ENCODE data around the gene CCNC. TPM values are rescaled to one million over a fixed set of nuclear protein-coding genes. Genes with fewer than 3 reads are reported as not detected.

CCNC gene
- total RNA-seq, 3 donors from 2014 or later: 32.7 to 52.2 (median 34.2) TPM

- Histone ChIP-seq H3K36me3 (ENCODE audit: low read depth) (no peaks in the 10 kb centered on the region), H3K4me1 (ENCODE audit: low read depth) (no peaks in the 10 kb centered on the region), H3K4me3 (no peak overlapping the region), H3K9me3 (no peaks in the 10 kb centered on the region)
- ATAC-seq (no peak), DNase-seq (no peak)
- no peak for TF ChIP-seq CTCF (IDR thresholded peaks at IDR 0.05)
- intact Hi-C loops (cut with DNase I, micrococcal nuclease): no loop called here
Observed at GRCh38 chr6:99547526-99547925, 20.9 kb downstream of the CCNC start.

- intact Hi-C loops (cut with DNase I, micrococcal nuclease): no loop called here
- TF ChIP-seq CTCF (IDR thresholded peaks at IDR 0.05): no peak
- Histone ChIP-seq H3K9me3 (no peaks in the 10 kb centered on the region), H3K4me1 (ENCODE audit: low read depth) (no peaks in the 10 kb centered on the region), H3K36me3 (ENCODE audit: low read depth) (no peaks in the 10 kb centered on the region), H3K4me3 (no peak overlapping the region)
- ATAC-seq (no peak), DNase-seq (no peak)
Observed at GRCh38 chr6:99545442-99545841, 23.0 kb downstream of the CCNC start.

- ATAC-seq (no peak), DNase-seq (no peak)
- no peaks in the 10 kb centered on the region for H3K9me3 ChIP-seq
- no peaks in the 10 kb centered on the region for H3K4me1 ChIP-seq (ENCODE audit: low read depth)
- intact Hi-C loops (cut with DNase I, micrococcal nuclease): no loop called here
- no peak for TF ChIP-seq CTCF (IDR thresholded peaks at IDR 0.05)
- no peak overlapping the region for H3K4me3 ChIP-seq
- no peaks in the 10 kb centered on the region for H3K36me3 ChIP-seq (ENCODE audit: low read depth)
Observed at GRCh38 chr6:99543968-99544367, 24.5 kb downstream of the CCNC start.

- Histone ChIP-seq H3K4me3 (no peak overlapping the region), H3K4me1 (ENCODE audit: low read depth) (no peaks in the 10 kb centered on the region), H3K9me3 (no peaks in the 10 kb centered on the region), H3K36me3 (ENCODE audit: low read depth) (peaks cover 6% of the 10 kb centered on the region)
- intact Hi-C loops (cut with DNase I, micrococcal nuclease): no loop called here
- TF ChIP-seq CTCF (IDR thresholded peaks at IDR 0.05): no peak
- DNase-seq: no peak
- no peak for ATAC-seq
Observed at GRCh38 chr6:99530627-99531026, 37.8 kb downstream of the CCNC start.

- no peak for TF ChIP-seq CTCF (IDR thresholded peaks at IDR 0.05)
- intact Hi-C loops (cut with DNase I, micrococcal nuclease): no loop called here
- Histone ChIP-seq H3K4me1 (ENCODE audit: low read depth) (no peaks in the 10 kb centered on the region), H3K36me3 (ENCODE audit: low read depth) (no peaks in the 10 kb centered on the region), H3K4me3 (no peak overlapping the region), H3K9me3 (no peaks in the 10 kb centered on the region)
- no peak for DNase-seq
- ATAC-seq: no peak
Observed at GRCh38 chr6:99522531-99522930, 45.9 kb downstream of the CCNC start.

- peak overlapping the region; percentile 33 for H3K4me3 ChIP-seq
- intact Hi-C loops (cut with DNase I, micrococcal nuclease): no loop called here
- H3K36me3 ChIP-seq (ENCODE audit: low read depth): no peaks in the 10 kb centered on the region
- no peaks in the 10 kb centered on the region for H3K9me3 ChIP-seq
- H3K4me1 ChIP-seq (ENCODE audit: low read depth): no peaks in the 10 kb centered on the region
- ATAC-seq: peak; percentile 50
- TF ChIP-seq CTCF (IDR thresholded peaks at IDR 0.05): no peak
- DNase-seq: peak in 1 of 3 donors; percentile 11
Observed at GRCh38 chr6:99521633-99522151, 46.8 kb downstream of the CCNC start.

Data from mucosa of descending colon (tissue), 3 donors.